AG09309 (cell line): ENCODE measurements around the gene NUBP2.

Source experiments
- DNase-seq: peaks from one replicate; pipeline ENCODE4 v3.0.0-alpha.2; 2010; ENCODE audit warnings: low read depth
- H3K4me3 ChIP-seq: 2 replicates; pipeline ENCODE4 v1.5.1; 2011; ENCODE audit warnings: mild to moderate bottlenecking, low read depth, low read length, moderate library complexity; ENCODE audit not compliant: control insufficient read depth
- CTCF ChIP-seq: IDR thresholded peaks from 2 replicates; pipeline ENCODE4 v1.5.1; 2011; ENCODE audit warnings: mild to moderate bottlenecking, low read depth, low read length, inconsistent platforms; ENCODE audit not compliant: insufficient read depth, control insufficient read depth; ENCODE audit errors: missing control alignments

Gene NUBP2

GRCh38 chr16:1779741-1780676, 2.8 kb upstream of the NUBP2 start:
- DNase-seq, result no peak
- no peak for TF ChIP-seq CTCF
- H3K4me3 ChIP-seq, result no peak overlapping the region

GRCh38 chr16:1780677-1781072, 2.1 kb upstream of the NUBP2 start:
- DNase-seq, result no peak
- no peak for TF ChIP-seq CTCF
- H3K4me3 ChIP-seq, result no peak overlapping the region

- no peak for TF ChIP-seq CTCF
- peak overlapping the region; percentile 68 for H3K4me3 ChIP-seq
- no peak for DNase-seq
Measured at GRCh38 chr16:1781254-1781653, 1.5 kb upstream of the NUBP2 start.

GRCh38 chr16:1781758-1782407, 877 bp upstream of the NUBP2 start:
- no peak for DNase-seq
- TF ChIP-seq CTCF, result peak; percentile 20
- H3K4me3 ChIP-seq, result peak overlapping the region; percentile 68

GRCh38 chr16:1784977-1785845, 2.5 kb downstream of the NUBP2 start:
- H3K4me3 ChIP-seq, result no peak overlapping the region

More at GRCh38 chr16:1784977-1785845, 2.5 kb downstream of the NUBP2 start:
- TF ChIP-seq CTCF, result no peak
- DNase-seq, result no peak
